ENCODE data around the gene SSC5D.
A peak's percentile ranks its signal among the peaks of the same experiment; 100 is the strongest.

Gene SSC5D

DNA sequence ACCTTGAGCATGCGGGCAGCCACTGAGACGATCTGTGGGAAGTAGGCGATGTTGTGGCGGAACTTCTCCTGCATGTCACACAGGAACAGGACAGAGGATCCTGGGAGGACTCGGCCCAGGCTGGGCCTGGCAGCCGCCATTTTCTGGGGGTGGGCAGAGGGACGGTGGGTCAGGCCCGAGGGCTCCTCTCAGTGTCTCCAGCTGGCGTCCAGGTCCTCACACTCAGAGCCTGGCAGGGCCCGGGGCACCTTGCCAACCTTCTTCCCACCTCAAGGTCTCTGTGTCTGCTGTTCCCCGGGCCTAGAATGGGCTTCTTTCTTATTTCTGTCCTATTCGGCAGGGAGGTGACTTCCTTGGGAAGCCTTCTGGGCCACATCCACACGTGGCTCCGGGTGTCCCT is 31.9 kb upstream of the SSC5D start:
- Histone ChIP-seq H3K9me3 (ENCODE audit: insufficient read depth, low read length) (no peaks in the 10 kb centered on the region), H3K4me3 (ENCODE audit: insufficient read length, low read depth) (no peak overlapping the region), H3K9ac (ENCODE audit: insufficient read length, low read depth) (no peak overlapping the region), H3K36me3 (ENCODE audit: insufficient read depth, insufficient read length, low read length) (no peaks in the 10 kb centered on the region), H3K27me3 (ENCODE audit: insufficient read depth, insufficient read length) (peaks cover 31% of the 10 kb centered on the region), H3K4me1 (ENCODE audit: insufficient read depth, insufficient read length) (no peaks in the 10 kb centered on the region)
- DNase-seq (ENCODE audit: low read depth, low spot score): no peak
- no peak for TF ChIP-seq ZNF274 (IDR thresholded peaks at IDR 0.05; ENCODE audit: low read depth, low read length)
- TF ChIP-seq SUZ12 (IDR thresholded peaks at IDR 0.05; ENCODE audit: extremely low read depth, insufficient read depth, insufficient read length): no peak
- TF ChIP-seq YY1 (IDR thresholded peaks at IDR 0.05; ENCODE audit: insufficient read depth, insufficient read length): no peak

DNA sequence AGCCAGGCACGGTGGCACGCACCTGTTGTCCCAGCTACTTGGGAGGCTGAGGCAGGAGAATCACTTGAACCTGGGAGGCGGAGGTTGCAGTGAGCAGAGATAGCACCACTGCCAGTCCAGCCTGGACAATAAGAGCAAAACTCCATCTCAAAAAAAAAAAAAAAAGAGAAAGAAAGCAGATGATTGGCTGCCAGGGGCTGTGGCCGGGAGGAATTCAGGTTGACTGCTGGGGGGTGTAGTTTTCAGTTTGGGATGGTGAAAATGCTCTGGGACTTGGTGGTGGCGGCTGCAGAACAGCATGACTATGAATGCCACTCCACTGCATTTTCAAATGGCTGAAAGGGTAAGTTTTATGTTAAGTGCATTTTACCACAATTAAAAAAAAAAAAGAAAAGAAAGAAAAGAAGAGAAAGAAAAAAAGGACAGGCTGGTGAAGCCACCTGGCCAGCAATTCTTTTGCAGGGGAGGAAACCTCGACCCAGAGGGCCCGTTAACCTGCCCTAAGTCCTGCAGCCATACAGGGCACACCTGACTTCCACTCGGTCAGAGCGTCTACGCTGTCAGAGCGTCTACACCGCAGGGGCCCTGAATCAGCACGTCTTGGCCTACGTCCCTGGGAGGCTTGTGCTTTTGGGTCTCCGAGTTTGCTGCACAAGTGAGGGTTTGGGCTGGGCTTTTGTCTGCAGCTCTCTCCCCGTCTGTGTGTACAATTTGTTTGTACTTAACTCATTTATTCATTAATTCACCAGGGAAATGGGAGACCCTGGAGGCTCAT is 30.4 kb upstream of the SSC5D start:
- H3K9me3 ChIP-seq (ENCODE audit: insufficient read depth, low read length): no peaks in the 10 kb centered on the region
- TF ChIP-seq SUZ12 (IDR thresholded peaks at IDR 0.05; ENCODE audit: extremely low read depth, insufficient read depth, insufficient read length) (no peak), ZNF274 (IDR thresholded peaks at IDR 0.05; ENCODE audit: low read depth, low read length) (no peak), YY1 (IDR thresholded peaks at IDR 0.05; ENCODE audit: insufficient read depth, insufficient read length) (no peak)
- H3K27me3 ChIP-seq (ENCODE audit: insufficient read depth, insufficient read length): peaks cover 31% of the 10 kb centered on the region
- no peak for DNase-seq (ENCODE audit: low read depth, low spot score)
- no peak overlapping the region for H3K4me3 ChIP-seq (ENCODE audit: insufficient read length, low read depth)
- H3K36me3 ChIP-seq (ENCODE audit: insufficient read depth, insufficient read length, low read length): no peaks in the 10 kb centered on the region
- no peak overlapping the region for H3K9ac ChIP-seq (ENCODE audit: insufficient read length, low read depth)
- H3K4me1 ChIP-seq (ENCODE audit: insufficient read depth, insufficient read length): peaks cover 2% of the 10 kb centered on the region

GRCh38 chr19:55459551-55459949 is 28.7 kb upstream of the SSC5D start:
- TF ChIP-seq SUZ12 (IDR thresholded peaks at IDR 0.05; ENCODE audit: extremely low read depth, insufficient read depth, insufficient read length): no peak
- no peak for TF ChIP-seq ZNF274 (IDR thresholded peaks at IDR 0.05; ENCODE audit: low read depth, low read length)
- TF ChIP-seq YY1 (IDR thresholded peaks at IDR 0.05; ENCODE audit: insufficient read depth, insufficient read length): no peak
- Histone ChIP-seq H3K36me3 (ENCODE audit: insufficient read depth, insufficient read length, low read length) (no peaks in the 10 kb centered on the region), H3K4me1 (ENCODE audit: insufficient read depth, insufficient read length) (peaks cover 16% of the 10 kb centered on the region), H3K9me3 (ENCODE audit: insufficient read depth, low read length) (no peaks in the 10 kb centered on the region), H3K4me3 (ENCODE audit: insufficient read length, low read depth) (no peak overlapping the region), H3K27me3 (ENCODE audit: insufficient read depth, insufficient read length) (peaks cover 39% of the 10 kb centered on the region), H3K9ac (ENCODE audit: insufficient read length, low read depth) (no peak overlapping the region)
- no peak for DNase-seq (ENCODE audit: low read depth, low spot score)

GRCh38 chr19:55459950-55460657 is 28.1 kb upstream of the SSC5D start:
- no peak for DNase-seq (ENCODE audit: low read depth, low spot score)
- Histone ChIP-seq H3K9me3 (ENCODE audit: insufficient read depth, low read length) (no peaks in the 10 kb centered on the region), H3K36me3 (ENCODE audit: insufficient read depth, insufficient read length, low read length) (no peaks in the 10 kb centered on the region), H3K9ac (ENCODE audit: insufficient read length, low read depth) (no peak overlapping the region), H3K4me3 (ENCODE audit: insufficient read length, low read depth) (no peak overlapping the region), H3K4me1 (ENCODE audit: insufficient read depth, insufficient read length) (peaks cover 16% of the 10 kb centered on the region), H3K27me3 (ENCODE audit: insufficient read depth, insufficient read length) (peaks cover 44% of the 10 kb centered on the region)
- TF ChIP-seq ZNF274 (IDR thresholded peaks at IDR 0.05; ENCODE audit: low read depth, low read length) (no peak), YY1 (IDR thresholded peaks at IDR 0.05; ENCODE audit: insufficient read depth, insufficient read length) (no peak), SUZ12 (IDR thresholded peaks at IDR 0.05; ENCODE audit: extremely low read depth, insufficient read depth, insufficient read length) (no peak)

GRCh38 chr19:55460670-55461258 is 27.5 kb upstream of the SSC5D start:
- peaks cover 51% of the 10 kb centered on the region for H3K27me3 ChIP-seq (ENCODE audit: insufficient read depth, insufficient read length)
- H3K36me3 ChIP-seq (ENCODE audit: insufficient read depth, insufficient read length, low read length): no peaks in the 10 kb centered on the region
- TF ChIP-seq YY1 (IDR thresholded peaks at IDR 0.05; ENCODE audit: insufficient read depth, insufficient read length): no peak
- TF ChIP-seq ZNF274 (IDR thresholded peaks at IDR 0.05; ENCODE audit: low read depth, low read length): no peak
- TF ChIP-seq SUZ12 (IDR thresholded peaks at IDR 0.05; ENCODE audit: extremely low read depth, insufficient read depth, insufficient read length): no peak
- peak; percentile 28 for DNase-seq (ENCODE audit: low read depth, low spot score)
- no peak overlapping the region for H3K9ac ChIP-seq (ENCODE audit: insufficient read length, low read depth)
- H3K4me3 ChIP-seq (ENCODE audit: insufficient read length, low read depth): peak overlapping the region; percentile 75
- H3K9me3 ChIP-seq (ENCODE audit: insufficient read depth, low read length): no peaks in the 10 kb centered on the region
- H3K4me1 ChIP-seq (ENCODE audit: insufficient read depth, insufficient read length): peaks cover 20% of the 10 kb centered on the region

- Histone ChIP-seq H3K4me1 (ENCODE audit: insufficient read depth, insufficient read length) (peaks cover 21% of the 10 kb centered on the region), H3K9me3 (ENCODE audit: insufficient read depth, low read length) (no peaks in the 10 kb centered on the region), H3K9ac (ENCODE audit: insufficient read length, low read depth) (peak within 1 kb of the TSS; percentile 67), H3K27me3 (ENCODE audit: insufficient read depth, insufficient read length) (peaks cover 58% of the 10 kb centered on the region), H3K4me3 (ENCODE audit: insufficient read length, low read depth) (peak within 1 kb of the TSS; percentile 75), H3K36me3 (ENCODE audit: insufficient read depth, insufficient read length, low read length) (no peaks in the 10 kb centered on the region)
- DNase-seq (ENCODE audit: low read depth, low spot score): peak; percentile 98
- TF ChIP-seq ZNF274 (IDR thresholded peaks at IDR 0.05; ENCODE audit: low read depth, low read length) (no peak), SUZ12 (IDR thresholded peaks at IDR 0.05; ENCODE audit: extremely low read depth, insufficient read depth, insufficient read length) (no peak), YY1 (IDR thresholded peaks at IDR 0.05; ENCODE audit: insufficient read depth, insufficient read length) (no peak)
Measured at GRCh38 chr19:55461259-55461973, 26.8 kb upstream of the SSC5D start, which contains the start of gene ISOC2. Gene ISOC2, minus strand, starts transcription at chr19:55461642. Its CDS starts 5,156 bp downstream, at chr19:55456486.

Data from NT2/D1 (cell line).